OCI-LY1 (cell line): ENCODE results near the gene DAND5.
A peak's percentile ranks its signal among the peaks of the same experiment; 100 is the strongest.

ENCODE experiments used
- H2AFZ ChIP-seq: fragments of 200-600 bp; sonication (generic), shearing (Covaris generic); 2 replicates; pipeline ENCODE4 v1.6.0; 2014; ENCODE audit warnings: antibody characterized with exemption, mild to moderate bottlenecking, low read length
- H3F3A ChIP-seq: fragments of 200-600 bp; sonication (generic), shearing (Covaris generic); 2 replicates; pipeline ENCODE4 v1.6.0; 2014; ENCODE audit warnings: mild to moderate bottlenecking, antibody characterized with exemption, low read length, moderate library complexity; ENCODE audit not compliant: insufficient read depth
- H3K27ac ChIP-seq: fragments of 200-600 bp; sonication (generic); 2 replicates; pipeline ENCODE4 v1.5.1; 2014; ENCODE audit warnings: low read length, mixed run types, mild to moderate bottlenecking, low read depth; ENCODE audit not compliant: poor library complexity, severe bottlenecking
- H3K27me3 ChIP-seq: fragments of 200-600 bp; sonication (generic); 2 replicates; pipeline ENCODE4 v1.6.0; 2014; ENCODE audit warnings: antibody characterized with exemption, mild to moderate bottlenecking, low read length, moderate library complexity; ENCODE audit not compliant: insufficient read depth
- H3K36me3 ChIP-seq: fragments of 200-600 bp; sonication (generic); 2 replicates; pipeline ENCODE4 v1.6.1; 2014; ENCODE audit warnings: mild to moderate bottlenecking, antibody characterized with exemption, low read length, moderate library complexity, mixed read lengths; ENCODE audit not compliant: insufficient read depth
- H3K4me1 ChIP-seq: fragments of 200-600 bp; sonication (generic); 2 replicates; pipeline ENCODE4 v1.5.1; 2014; ENCODE audit warnings: mild to moderate bottlenecking, low read length, moderate library complexity; ENCODE audit not compliant: insufficient read depth, severe bottlenecking
- H3K4me2 ChIP-seq: fragments of 200-600 bp; sonication (generic), shearing (Covaris generic); 2 replicates; pipeline ENCODE4 v1.6.1; 2014; ENCODE audit warnings: low read length
- H3K4me3 ChIP-seq: fragments of 200-600 bp; sonication (generic); 2 replicates; pipeline ENCODE4 v1.5.1; 2014; ENCODE audit warnings: low read length, low read depth, mild to moderate bottlenecking, mixed read lengths; ENCODE audit not compliant: poor library complexity, severe bottlenecking
- H3K79me2 ChIP-seq: fragments of 200-600 bp; shearing (Covaris generic); 2 replicates; pipeline ENCODE4 v1.6.1; 2016; ENCODE audit warnings: mixed run types, low read length, mixed read lengths; ENCODE audit not compliant: insufficient read depth
- H3K9ac ChIP-seq: fragments of 200-600 bp; sonication (generic), shearing (Covaris generic); 2 replicates; pipeline ENCODE4 v1.6.1; 2014; ENCODE audit warnings: mild to moderate bottlenecking, low read length, mixed read lengths
- H3K9me2 ChIP-seq: fragments of 200-600 bp; sonication (generic), shearing (Covaris generic); 2 replicates; pipeline ENCODE4 v1.6.1; 2014; ENCODE audit warnings: low read depth, mild to moderate bottlenecking, low read length, mixed read lengths
- H3K9me3 ChIP-seq: fragments of 200-600 bp; shearing (Covaris generic); 2 replicates; pipeline ENCODE4 v1.6.1; 2014; ENCODE audit warnings: low read length, mixed read lengths
- H4K20me1 ChIP-seq: fragments of 200-600 bp; sonication (generic), shearing (Covaris generic); 2 replicates; pipeline ENCODE4 v1.6.0; 2016; ENCODE audit warnings: mild to moderate bottlenecking, low read length; ENCODE audit not compliant: insufficient read depth
- CTCF ChIP-seq: fragments of 200-600 bp; sonication (generic), shearing (Covaris generic); IDR thresholded peaks from 2 replicates; pipeline ENCODE4 v1.5.1; 2017; ENCODE audit warnings: mild to moderate bottlenecking, antibody characterized with exemption, low read length, moderate library complexity, mixed read lengths
- EZH2 ChIP-seq: fragments of 200-600 bp; sonication (generic), shearing (Covaris generic); IDR thresholded peaks from 2 replicates; pipeline ENCODE4 v1.8.0; 2017; ENCODE audit warnings: borderline replicate concordance, mixed run types, mild to moderate bottlenecking, antibody characterized with exemption, low read length, moderate library complexity, mixed read lengths

Gene DAND5

DNA sequence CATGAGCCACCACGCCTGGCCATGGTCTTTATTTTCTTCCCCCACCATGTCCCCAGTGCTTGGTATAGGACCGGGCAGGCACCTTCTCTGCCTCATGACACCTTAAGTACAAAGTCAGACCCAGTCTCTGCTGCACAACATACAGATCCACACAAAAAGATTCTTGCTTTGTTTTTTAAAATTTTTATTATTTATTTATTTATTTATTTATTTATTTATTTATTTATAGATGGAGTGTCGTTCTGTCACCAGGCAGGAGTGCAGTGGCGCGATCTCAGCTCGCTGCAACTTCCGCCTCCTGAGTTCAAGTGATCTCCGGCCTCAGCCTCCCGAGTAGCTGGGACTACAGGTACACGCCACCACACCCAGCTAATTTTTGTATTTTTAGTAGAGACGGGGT is 23.4 kb downstream of the DAND5 start:
- H4K20me1 ChIP-seq: no peaks in the 10 kb centered on the region
- no peaks in the 10 kb centered on the region for H3K4me1 ChIP-seq
- no peak overlapping the region for H3K4me2 ChIP-seq
- no peak overlapping the region for H3K27ac ChIP-seq
- H3K9ac ChIP-seq: no peak overlapping the region
- H2AFZ ChIP-seq: no peak overlapping the region
- H3F3A ChIP-seq: no peaks in the 10 kb centered on the region
- TF ChIP-seq EZH2 (no peak), CTCF (no peak)
- H3K9me2 ChIP-seq: no peaks in the 10 kb centered on the region
- no peaks in the 10 kb centered on the region for H3K79me2 ChIP-seq
- no peaks in the 10 kb centered on the region for H3K36me3 ChIP-seq
- H3K4me3 ChIP-seq: no peak overlapping the region
- H3K9me3 ChIP-seq: no peaks in the 10 kb centered on the region
- H3K27me3 ChIP-seq: peaks cover 7% of the 10 kb centered on the region; the same call in 1 of the 2 replicates

GRCh38 chr19:12993562-12993961 is 24.2 kb downstream of the DAND5 start:
- no peak for TF ChIP-seq CTCF
- TF ChIP-seq EZH2: no peak
- H3K4me3 ChIP-seq: no peak overlapping the region
- peaks cover 7% of the 10 kb centered on the region; the same call in 1 of the 2 replicates for H3K27me3 ChIP-seq
- no peak overlapping the region for H3K9ac ChIP-seq
- no peaks in the 10 kb centered on the region for H3K9me2 ChIP-seq
- no peak overlapping the region for H2AFZ ChIP-seq
- no peaks in the 10 kb centered on the region for H3K9me3 ChIP-seq
- H4K20me1 ChIP-seq: no peaks in the 10 kb centered on the region
- H3F3A ChIP-seq: no peaks in the 10 kb centered on the region
- H3K36me3 ChIP-seq: no peaks in the 10 kb centered on the region
- H3K27ac ChIP-seq: no peak overlapping the region
- no peaks in the 10 kb centered on the region for H3K79me2 ChIP-seq
- no peak overlapping the region for H3K4me2 ChIP-seq
- no peaks in the 10 kb centered on the region for H3K4me1 ChIP-seq

DNA sequence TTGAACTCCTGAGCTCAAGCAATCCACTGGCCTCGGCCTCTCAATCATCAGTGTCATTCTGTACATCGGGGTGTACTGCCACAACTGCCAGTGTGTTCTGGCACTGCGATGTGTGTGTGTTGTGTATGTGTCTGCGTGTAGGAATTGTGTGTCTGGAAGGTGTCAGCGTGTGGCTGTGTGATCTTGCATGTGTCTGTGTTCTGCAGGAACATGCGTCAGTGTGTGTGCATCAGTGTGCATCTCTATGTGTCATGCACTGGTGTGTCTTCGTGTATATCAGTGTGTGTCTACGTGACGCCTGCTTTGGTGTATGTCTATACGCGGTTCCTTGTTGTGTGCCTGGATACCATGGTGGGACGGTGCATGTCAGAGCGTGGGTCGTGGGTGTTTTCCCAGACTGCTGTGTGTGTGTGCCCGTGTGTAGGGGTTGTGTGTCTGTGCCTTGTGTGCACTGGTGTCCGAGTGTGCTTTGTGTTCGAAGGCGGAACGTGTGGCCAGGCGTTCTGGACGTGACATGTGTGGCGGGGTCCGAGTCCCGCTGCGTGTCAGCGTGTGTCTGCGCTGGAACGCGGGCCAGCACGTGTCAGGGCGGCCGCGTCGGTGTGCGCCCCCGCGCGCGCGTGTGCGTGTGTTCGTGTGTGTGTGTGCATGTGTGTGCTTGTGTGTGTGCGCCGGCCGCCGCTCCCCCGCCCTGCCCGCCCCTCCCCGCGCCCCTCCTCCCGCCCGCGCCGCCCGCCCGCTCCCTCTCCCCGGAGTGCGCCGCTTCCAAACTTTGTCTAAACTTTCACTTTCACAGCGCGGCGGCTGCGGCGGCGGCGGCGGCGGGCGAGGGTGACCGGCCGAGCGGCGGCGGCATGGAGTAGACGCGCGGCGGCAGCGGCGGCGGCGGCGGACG is 25.6 kb downstream of the DAND5 start, which contains the start of gene NFIX:
NFIX (plus strand) TSS at position 775 of the 895 bp plus-strand sequence. CDS start 363 bp downstream, outside the sequence.
- H3K27ac ChIP-seq: no peak within 1 kb of the TSS
- TF ChIP-seq CTCF: no peak
- no peak for TF ChIP-seq EZH2

More for the DNA sequence above, 25.6 kb downstream of the DAND5 start, which contains the start of gene NFIX:
- Histone ChIP-seq H4K20me1 (no peaks in the 10 kb centered on the region), H3K36me3 (no peaks in the 10 kb centered on the region), H3K9ac (no peak within 1 kb of the TSS), H3K79me2 (no peaks in the 10 kb centered on the region), H3K9me3 (no peaks in the 10 kb centered on the region), H2AFZ (no peak within 1 kb of the TSS), H3K4me2 (peak within 1 kb of the TSS; percentile 52), H3K4me3 (peak within 1 kb of the TSS; percentile 47), H3K27me3 (peaks cover 7% of the 10 kb centered on the region; the same call in 1 of the 2 replicates), H3F3A (no peaks in the 10 kb centered on the region), H3K4me1 (no peaks in the 10 kb centered on the region), H3K9me2 (no peaks in the 10 kb centered on the region)
